K562 (cell line): ENCODE results near the gene HIVEP2. TPM values are rescaled to one million over a fixed set of nuclear protein-coding genes. Genes with fewer than 3 reads are reported as not detected.

Source experiments
- ARID1B ChIP-seq: fragments of 450-650 bp; IDR thresholded peaks from 2 replicates; pipeline ENCODE4 v1.6.1; 2016; ENCODE audit warnings: antibody characterized with exemption, mild to moderate bottlenecking, inconsistent platforms
- CBFA2T3 ChIP-seq: fragments of 450-650 bp; IDR thresholded peaks from 2 replicates; pipeline ENCODE4 v1.6.1; 2017
- ELF1 ChIP-seq: fragments of 200-800 bp; sonication (Bioruptor generic); IDR thresholded peaks from 2 replicates; pipeline ENCODE4 v1.6.1; 2016; ENCODE audit warnings: missing genetic modification characterization, missing compliant biosample characterization
- ESRRB ChIP-seq: fragments of 250-450 bp; sonication (Bioruptor Pico); IDR thresholded peaks from 2 replicates; pipeline ENCODE4 v1.5.0; 2020; ENCODE audit warnings: mild to moderate bottlenecking, moderate library complexity, borderline replicate concordance
- FOXA3 ChIP-seq, 2 experiments: fragments of 450-650 bp in 1 of 2; sonication (generic) in 1 of 2; formaldehyde crosslinking; IDR thresholded peaks in 1 of 2; conservative IDR thresholded peaks in 1 of 2; 2 replicates each; pipeline versions ENCODE4 v1.4.0 to v1.8.0; 2020 to 2022; ENCODE audit warnings: mild to moderate bottlenecking in 2 of 2, missing genetic modification reagents in 1 of 2
- FOXM1 ChIP-seq, 2 experiments: fragments of 450-650 bp in 1 of 2; sonication (generic) in 1 of 2; formaldehyde crosslinking in 1 of 2; IDR thresholded peaks; 2 replicates each; pipeline versions ENCODE4 v1.6.1 to v1.9.0; 2017 to 2022; ENCODE audit warnings: low read depth in 2 of 2, mild to moderate bottlenecking in 2 of 2, missing genetic modification reagents in 1 of 2, moderate library complexity in 1 of 2
- GABPA ChIP-seq: fragments of 200-800 bp; sonication (Bioruptor generic); conservative IDR thresholded peaks from 2 replicates; pipeline ENCODE4 v1.6.1; 2016; ENCODE audit warnings: low read depth, missing genetic modification characterization, missing compliant biosample characterization
- GATA2 ChIP-seq: sonication (generic); formaldehyde crosslinking; IDR thresholded peaks from 2 replicates; pipeline ENCODE4 v1.4.0; 2020; ENCODE audit warnings: mild to moderate bottlenecking, missing genetic modification reagents
- NCOR1 ChIP-seq: fragments of 450-650 bp; IDR thresholded peaks from 2 replicates; pipeline ENCODE4 v1.6.1; 2016; ENCODE audit warnings: mild to moderate bottlenecking, moderate library complexity
- NFIC ChIP-seq: fragments of 450-650 bp; IDR thresholded peaks from 2 replicates; pipeline ENCODE4 v1.6.1; 2017; ENCODE audit warnings: mild to moderate bottlenecking, inconsistent platforms
- PML ChIP-seq: IDR thresholded peaks from 2 replicates; pipeline ENCODE4 v1.6.1; 2012; ENCODE audit warnings: low read length, inconsistent platforms
- SMAD4 ChIP-seq: fragments of 250-450 bp; sonication (Bioruptor Pico); conservative IDR thresholded peaks from 2 replicates; pipeline ENCODE4 v1.8.0; 2021; ENCODE audit warnings: inconsistent platforms, mild to moderate bottlenecking, moderate library complexity
- SOX6 ChIP-seq: fragments of 450-650 bp; IDR thresholded peaks from 2 replicates; pipeline ENCODE4 v1.6.1; 2014; ENCODE audit warnings: mild to moderate bottlenecking
- TCF3 ChIP-seq: sonication (generic); formaldehyde crosslinking; IDR thresholded peaks from 2 replicates; pipeline ENCODE4 v1.4.0; 2020; ENCODE audit warnings: mild to moderate bottlenecking, missing genetic modification reagents
- TEAD4 ChIP-seq, 2 experiments: sonication (generic) in 1 of 2; formaldehyde crosslinking in 1 of 2; IDR thresholded peaks; 2 replicates each; pipeline versions ENCODE4 v1.6.1 to v1.8.0; 2012 to 2022; ENCODE audit warnings: borderline replicate concordance in 1 of 2, inconsistent platforms in 1 of 2, low read length in 1 of 2, mild to moderate bottlenecking in 1 of 2, missing genetic modification reagents in 1 of 2
- TRIM24 ChIP-seq, 2 experiments: fragments of 450-650 bp; IDR thresholded peaks; 2 replicates each; pipeline ENCODE4 v1.6.1; 2016
- U2AF2 ChIP-seq: fragments of 200-400 bp; formaldehyde crosslinking; optimal IDR thresholded peaks from 2 replicates; pipeline ENCODE3; 2017; ENCODE audit warnings: low read depth, mild to moderate bottlenecking, low read length
- ZKSCAN8 ChIP-seq: fragments of 200-800 bp; sonication (Bioruptor generic); IDR thresholded peaks from 2 replicates; pipeline ENCODE4 v1.6.1; 2016; ENCODE audit warnings: missing genetic modification characterization, missing compliant biosample characterization
- ZNF165 ChIP-seq: fragments of 250-450 bp; sonication (Bioruptor Pico); IDR thresholded peaks from 2 replicates; pipeline ENCODE4 v1.4.0; 2020; ENCODE audit warnings: borderline replicate concordance
- ZNF175 ChIP-seq: fragments of 200-800 bp; sonication (Bioruptor generic); IDR thresholded peaks from 2 replicates; pipeline ENCODE4 v1.6.1; 2016; ENCODE audit warnings: low read depth, mild to moderate bottlenecking, missing genetic modification characterization, missing compliant biosample characterization
- ZNF274 ChIP-seq: IDR thresholded peaks from 2 replicates; pipeline ENCODE4 v1.6.1; 2011; ENCODE audit warnings: low read depth, mild to moderate bottlenecking, low read length, moderate library complexity, borderline replicate concordance
- ZNF395 ChIP-seq: fragments of 200-800 bp; sonication (Bioruptor generic); IDR thresholded peaks from 2 replicates; pipeline ENCODE4 v1.6.1; 2017; ENCODE audit warnings: missing genetic modification characterization, missing compliant biosample characterization
- ZNF436 ChIP-seq: fragments of 250-450, 450-650 bp; sonication (Bioruptor Pico); formaldehyde crosslinking; IDR thresholded peaks from 2 replicates; pipeline ENCODE4 v1.7.0; 2020; ENCODE audit warnings: mild to moderate bottlenecking
- ZNF589 ChIP-seq: fragments of 200-800 bp; sonication (Bioruptor generic); IDR thresholded peaks from 2 replicates; pipeline ENCODE4 v1.6.1; 2016; ENCODE audit warnings: low read depth, missing genetic modification characterization, missing compliant biosample characterization
- ZNF707 ChIP-seq: fragments of 250-450 bp; sonication (Bioruptor Pico); conservative IDR thresholded peaks from 2 replicates; pipeline ENCODE4 v1.8.0; 2022; ENCODE audit warnings: inconsistent platforms, mild to moderate bottlenecking, moderate library complexity
- polyA plus RNA-seq, 8 experiments: library from polyadenylated mRNA; depleted of rRNA in 4 of 8; stranded (reverse) in 5 of 8; unstranded in 3 of 8; fragments of >200 nt; fragmentation: Nextera tagmentation in 2 of 8; fragmentation: Illumina TruSeq in 1 of 8; extraction: Ambion mirVana in 2 of 8; extraction: Trizol in 1 of 8; gene quantifications; 2 replicates each; pipeline versions ENCODE4 v1.2.1 to v1.2.3, GENCODE V29; 2011 to 2014; ENCODE audit warnings: inconsistent platforms in 1 of 8, missing spikeins in 1 of 8
- total RNA-seq, 7 experiments: library from RNA; depleted of rRNA in 6 of 7; stranded (reverse); fragments of >200 nt in 6 of 7; fragmentation: Illumina TruSeq in 2 of 7; extraction: Trizol in 2 of 7; gene quantifications; 2 replicates each; pipeline versions ENCODE4 v1.2.1 to v1.2.3, GENCODE V29; 2011 to 2021; ENCODE audit warnings: low replicate concordance in 1 of 7
- TF ChIP-seq, protein P1 (sequence below): fragments of 450-650 bp; formaldehyde crosslinking; IDR thresholded peaks from 2 replicates; pipeline ENCODE4 v1.4.0; 2020; ENCODE audit warnings: mild to moderate bottlenecking, moderate library complexity

HIVEP2 gene
- total and polyA plus RNA-seq, 9 of the 15 experiments (the other 6 are each of a cell fraction or from before 2014, with no cell fraction given) = under 0.01 to 1.2 (median 0.31) TPM

DNA sequence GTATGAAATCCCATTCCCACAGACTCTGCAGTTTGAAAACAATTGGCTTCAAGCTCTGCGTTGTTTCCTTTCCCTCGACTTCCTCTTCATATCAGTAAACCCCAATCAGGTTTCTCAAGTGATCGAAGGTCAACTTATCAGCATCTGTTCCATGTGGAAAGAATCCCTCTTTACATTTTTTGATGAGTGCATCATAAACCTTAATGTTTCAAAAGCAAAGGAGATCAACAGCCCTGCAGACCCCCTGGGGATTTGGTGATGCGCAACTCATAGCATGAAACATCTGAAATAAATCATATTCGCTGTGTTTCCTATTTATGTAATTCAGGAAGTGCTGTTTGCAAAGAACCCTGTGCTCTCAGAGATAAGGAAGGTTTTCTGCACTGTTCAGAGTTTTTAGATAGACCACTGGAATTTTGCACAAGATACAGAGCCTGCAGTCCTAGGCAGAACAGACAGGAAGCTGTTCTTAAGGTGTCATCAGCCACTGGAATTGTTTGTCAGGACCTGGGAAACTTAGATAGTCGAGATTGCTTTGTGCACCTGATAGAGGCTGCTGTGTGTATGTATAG is 216.0 kb downstream of the HIVEP2 start (continued):
- TF ChIP-seq FOXA3 (CRISPR knock-in tag; conservative IDR thresholded peaks at IDR 0.05 in 1 of 2, IDR thresholded peaks at IDR 0.05 in 1 of 2) = peak in 1 of 2 experiments; percentile 39; a peak in 2 of 4 replicates
- TF ChIP-seq ZNF395 (CRISPR knock-in tag) = 0 out of 2 replicates have a peak, but pooled peaks have one; percentile 29
- TF ChIP-seq ESRRB (CRISPR knock-in tag) = no peak
- peak; percentile 84 for TF ChIP-seq TCF3
- peak; percentile 92 for TF ChIP-seq TEAD4 (IDR thresholded peaks at IDR 0.05; ENCODE audit: low read length)
- no peak for TF ChIP-seq TEAD4 (CRISPR knock-in tag; IDR thresholded peaks at IDR 0.05; ENCODE audit: borderline replicate concordance)
- peak; percentile 28; the same call in 1 of the 2 replicates for TF ChIP-seq NFIC
- peak; percentile 50 for TF ChIP-seq GATA2 (CRISPR knock-in tag)
- TF ChIP-seq ARID1B = peak; percentile 70
- 0 out of 2 replicates have a peak, but pooled peaks have one; percentile 19 for TF ChIP-seq ELF1
- TF ChIP-seq NCOR1 = peak; percentile 36; the same call in 1 of the 2 replicates
- peak; percentile 79; the same call in 1 of the 2 replicates for TF ChIP-seq PML
- peak; percentile 80 for TF ChIP-seq CBFA2T3
- peak; percentile 67 for TF ChIP-seq SOX6
- TF ChIP-seq ZKSCAN8 (CRISPR knock-in tag) = peak; percentile 52; the same call in 1 of the 2 replicates
- TF ChIP-seq ZNF436 (CRISPR knock-in tag) = no peak
- TF ChIP-seq GABPA (tag) = 0 out of 2 replicates have a peak, but pooled peaks have one; percentile 22
- no peak for TF ChIP-seq ZNF165 (CRISPR knock-in tag)
- TF ChIP-seq ZNF175 = 0 out of 2 replicates have a peak, but pooled peaks have one; percentile 56
- TF ChIP-seq SMAD4 (CRISPR knock-in tag) = peak; percentile 72
- peak in 1 of 2 experiments; percentile 63; a peak in 2 of 4 replicates for TF ChIP-seq TRIM24 (IDR thresholded peaks at IDR 0.05)
- TF ChIP-seq, protein P1, sequence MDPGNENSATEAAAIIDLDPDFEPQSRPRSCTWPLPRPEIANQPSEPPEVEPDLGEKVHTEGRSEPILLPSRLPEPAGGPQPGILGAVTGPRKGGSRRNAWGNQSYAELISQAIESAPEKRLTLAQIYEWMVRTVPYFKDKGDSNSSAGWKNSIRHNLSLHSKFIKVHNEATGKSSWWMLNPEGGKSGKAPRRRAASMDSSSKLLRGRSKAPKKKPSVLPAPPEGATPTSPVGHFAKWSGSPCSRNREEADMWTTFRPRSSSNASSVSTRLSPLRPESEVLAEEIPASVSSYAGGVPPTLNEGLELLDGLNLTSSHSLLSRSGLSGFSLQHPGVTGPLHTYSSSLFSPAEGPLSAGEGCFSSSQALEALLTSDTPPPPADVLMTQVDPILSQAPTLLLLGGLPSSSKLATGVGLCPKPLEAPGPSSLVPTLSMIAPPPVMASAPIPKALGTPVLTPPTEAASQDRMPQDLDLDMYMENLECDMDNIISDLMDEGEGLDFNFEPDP (CRISPR knock-in tag) = no peak
- TF ChIP-seq ZNF707 (CRISPR knock-in tag) = no peak
- no peak for TF ChIP-seq U2AF2
- TF ChIP-seq ZNF589 (CRISPR knock-in tag) = peak; percentile 74; the same call in 1 of the 2 replicates
- TF ChIP-seq FOXM1 (IDR thresholded peaks at IDR 0.05; ENCODE audit: low read depth) = peak; percentile 31; the same call in 1 of the 2 replicates
- TF ChIP-seq FOXM1 (CRISPR knock-in tag; IDR thresholded peaks at IDR 0.05; ENCODE audit: low read depth) = no peak
- no peak for TF ChIP-seq ZNF274
